Large intestine (tissue), 3 donors: ENCODE data around the gene CPEB2. TPM values are rescaled to one million over a fixed set of nuclear protein-coding genes. Genes with fewer than 3 reads are reported as not detected.
A peak's percentile ranks its signal among the peaks of the same experiment; 100 is the strongest.

Experiments
- DNase-seq, 2 donors: peaks; one replicate each; pipeline versions ENCODE4 v3.0.0 to v3.0.0-alpha.2; 2013
- H3K27ac ChIP-seq: one replicate; pipeline ENCODE4 v1.5.1; 2013; ENCODE audit warnings: low read length
- H3K27me3 ChIP-seq: 2 replicates; pipeline ENCODE4 v1.6.1; 2013; ENCODE audit warnings: low read length; ENCODE audit not compliant: control insufficient read depth, insufficient read depth
- H3K36me3 ChIP-seq: 2 replicates; pipeline ENCODE4 v1.6.1; 2013; ENCODE audit warnings: low read length; ENCODE audit not compliant: control insufficient read depth, insufficient read depth
- H3K4me1 ChIP-seq: one replicate; pipeline ENCODE4 v1.6.1; 2013; ENCODE audit warnings: low read length; ENCODE audit not compliant: control insufficient read depth, insufficient read depth
- H3K4me3 ChIP-seq: one replicate; pipeline ENCODE4 v1.5.1; 2013; ENCODE audit warnings: low read length
- H3K9me3 ChIP-seq: one replicate; pipeline ENCODE4 v1.6.1; 2013; ENCODE audit warnings: mild to moderate bottlenecking, low read depth, low read length, moderate library complexity; ENCODE audit not compliant: control insufficient read depth
- WGBS: methylation state at CpG from one replicate; pipeline ENCODE4 v1.1.5; 2013; ENCODE audit warnings: low lambda C conversion rate; ENCODE audit not compliant: insufficient coverage; 5-methylcytosine and 5-hydroxymethylcytosine counted together
- polyA plus RNA-seq: library from polyadenylated mRNA; unstranded; fragments of 120-200 nt; gene quantifications from one replicate; pipeline ENCODE4 v1.2.1, GENCODE V29; 2013

Gene CPEB2
- polyA plus RNA-seq, 1 donor = 18.3 TPM

DNA sequence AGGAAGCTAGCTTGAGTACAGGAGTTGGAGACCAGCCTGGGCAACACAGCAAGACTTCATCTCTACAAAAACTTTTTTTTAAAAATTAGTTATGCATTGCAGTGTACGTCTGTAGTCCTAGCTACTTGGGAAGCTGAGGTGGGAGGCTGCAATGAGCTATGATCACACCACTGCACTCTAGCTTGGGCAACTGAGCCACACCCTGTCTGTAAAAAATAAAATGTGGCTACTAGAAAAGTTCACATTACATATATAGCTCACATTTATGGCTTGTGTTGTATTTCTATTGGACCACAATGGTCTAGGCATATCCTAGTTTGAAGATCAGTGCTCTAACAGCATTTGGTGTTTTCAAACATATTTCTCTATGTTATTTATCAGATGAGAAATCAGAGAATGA lies 11.8 kb upstream of the CPEB2 start:
- no CpG with 5 or more reads among the region's 1 CpG for WGBS
- no peak for DNase-seq
- no peak overlapping the region for H3K27ac ChIP-seq
- H3K4me3 ChIP-seq = no peak overlapping the region
- H3K27me3 ChIP-seq = no peaks in the 10 kb centered on the region
- no peaks in the 10 kb centered on the region for H3K36me3 ChIP-seq
- no peaks in the 10 kb centered on the region for H3K9me3 ChIP-seq
- H3K4me1 ChIP-seq = no peaks in the 10 kb centered on the region

- Histone ChIP-seq H3K9me3 (no peaks in the 10 kb centered on the region), H3K27ac (no peak overlapping the region), H3K4me1 (no peaks in the 10 kb centered on the region), H3K27me3 (no peaks in the 10 kb centered on the region), H3K36me3 (no peaks in the 10 kb centered on the region), H3K4me3 (no peak overlapping the region)
- no peak for DNase-seq
- no CpG with 5 or more reads among the region's 3 CpGs for WGBS
Observed at GRCh38 chr4:14994242-14994641, 8.0 kb upstream of the CPEB2 start.

DNA sequence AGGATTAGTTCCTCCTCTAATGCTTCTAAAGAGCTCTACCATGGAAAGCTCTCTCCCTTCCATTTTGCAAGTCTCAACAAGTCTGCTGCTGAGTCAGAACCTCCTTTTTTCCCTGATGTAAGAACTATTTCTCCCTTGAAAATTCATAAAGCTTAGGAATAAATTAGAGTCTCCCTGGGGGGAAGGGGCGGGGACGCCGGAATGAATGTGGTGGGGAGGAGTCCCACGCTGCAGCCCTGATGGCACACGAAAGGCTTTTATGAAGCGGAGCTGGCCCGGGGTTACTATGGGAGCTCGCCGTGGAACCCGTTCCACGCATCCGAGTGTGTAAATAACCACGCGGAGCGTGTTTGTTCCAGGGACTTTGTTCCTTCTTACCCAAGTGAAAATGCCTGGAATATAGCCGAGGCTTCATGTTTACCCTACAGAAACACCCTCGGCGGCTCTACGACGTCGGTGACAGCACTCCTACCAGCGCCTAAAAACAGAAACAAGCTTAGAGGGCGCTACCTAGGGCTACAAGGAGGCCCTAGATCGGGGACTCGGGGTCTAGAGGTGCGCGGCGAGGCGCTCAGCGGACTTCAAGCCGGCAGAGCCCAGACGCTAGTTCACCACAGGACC lies 923 bp upstream of the CPEB2 start:
- H3K27ac ChIP-seq = peak overlapping the region; percentile 100
- no peaks in the 10 kb centered on the region for H3K9me3 ChIP-seq
- WGBS = no CpG with 5 or more reads among the region's 32 CpGs
- peaks cover 1% of the 10 kb centered on the region for H3K4me1 ChIP-seq
- H3K36me3 ChIP-seq = no peaks in the 10 kb centered on the region
- H3K27me3 ChIP-seq = no peaks in the 10 kb centered on the region
- peak; percentile 52 to 83 for DNase-seq
- H3K4me3 ChIP-seq = peak overlapping the region; percentile 92

DNA sequence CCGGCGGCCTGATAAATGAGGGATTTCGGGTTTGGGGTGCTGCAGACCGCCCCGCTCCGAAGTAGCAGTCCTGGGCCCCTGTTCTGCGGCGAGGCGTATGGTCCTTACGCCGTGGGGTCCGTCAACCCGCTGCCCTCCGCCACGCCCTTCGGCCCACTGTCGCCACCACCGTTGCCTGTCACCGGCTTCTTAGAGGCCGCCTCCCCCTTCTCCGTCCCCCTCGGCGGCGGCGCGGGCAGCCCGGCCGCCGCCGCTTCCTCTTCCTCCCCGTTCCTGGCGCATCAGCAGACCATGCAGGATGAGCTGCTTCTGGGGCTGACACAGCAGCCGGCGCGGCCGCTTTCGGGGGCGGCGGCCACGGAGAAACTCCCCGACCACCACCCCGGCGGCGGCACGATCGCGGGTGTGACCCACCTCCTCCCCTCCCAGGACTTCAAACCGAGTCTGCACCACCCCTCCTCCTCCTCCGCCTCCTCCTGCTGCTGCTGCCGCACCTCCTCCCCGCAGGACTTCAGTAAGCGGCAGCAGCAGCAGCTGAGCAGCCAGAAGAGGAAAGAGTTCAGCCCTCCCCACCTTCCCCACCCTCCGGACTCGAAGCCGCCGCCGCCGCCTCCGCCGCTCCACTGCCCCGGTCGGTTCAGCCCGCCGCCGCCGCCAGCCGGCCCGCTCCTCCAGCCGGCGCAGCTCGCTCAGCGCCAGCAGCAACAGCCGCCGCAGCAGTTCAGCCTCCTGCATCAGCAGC lies 549 bp downstream of the CPEB2 start:
- DNase-seq = peak; percentile 63 to 86
- Histone ChIP-seq H3K9me3 (no peaks in the 10 kb centered on the region), H3K27ac (peak overlapping the region; percentile 100), H3K27me3 (no peaks in the 10 kb centered on the region), H3K36me3 (peaks cover 3% of the 10 kb centered on the region), H3K4me1 (peaks cover 3% of the 10 kb centered on the region), H3K4me3 (peak overlapping the region; percentile 98)
- WGBS = no CpG with 5 or more reads among the region's 74 CpGs

DNA sequence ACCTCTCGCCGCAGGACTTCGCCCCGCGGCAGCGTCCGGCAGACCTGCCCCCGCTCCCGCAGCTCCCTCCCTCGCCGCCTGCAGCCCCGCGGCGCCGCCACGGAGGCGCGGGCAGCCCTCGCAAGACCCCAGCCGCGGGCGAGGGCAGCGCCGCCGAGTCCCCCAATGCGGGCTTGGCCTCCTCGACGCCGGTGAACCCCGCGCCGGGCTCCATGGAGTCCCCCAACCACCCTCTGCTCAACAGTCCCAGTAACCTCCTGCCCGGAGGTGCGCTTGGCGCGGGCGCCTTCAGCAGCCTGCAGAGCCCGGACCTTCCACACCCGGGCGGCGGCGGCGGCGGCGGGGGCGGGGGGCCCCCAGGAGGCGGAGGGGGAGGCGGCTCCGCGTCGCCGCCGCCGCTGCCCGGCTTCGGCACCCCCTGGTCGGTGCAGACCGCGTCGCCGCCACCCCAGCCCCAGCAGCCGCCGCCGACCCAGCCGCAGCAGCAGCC lies 1.2 kb downstream of the CPEB2 start:
- H3K27ac ChIP-seq = peak overlapping the region; percentile 100
- DNase-seq = peak; percentile 56 to 83
- H3K36me3 ChIP-seq = peaks cover 6% of the 10 kb centered on the region
- H3K4me1 ChIP-seq = peaks cover 3% of the 10 kb centered on the region
- no CpG with 5 or more reads among the region's 65 CpGs for WGBS
- H3K9me3 ChIP-seq = no peaks in the 10 kb centered on the region
- H3K27me3 ChIP-seq = no peaks in the 10 kb centered on the region
- H3K4me3 ChIP-seq = peak overlapping the region; percentile 98

DNA sequence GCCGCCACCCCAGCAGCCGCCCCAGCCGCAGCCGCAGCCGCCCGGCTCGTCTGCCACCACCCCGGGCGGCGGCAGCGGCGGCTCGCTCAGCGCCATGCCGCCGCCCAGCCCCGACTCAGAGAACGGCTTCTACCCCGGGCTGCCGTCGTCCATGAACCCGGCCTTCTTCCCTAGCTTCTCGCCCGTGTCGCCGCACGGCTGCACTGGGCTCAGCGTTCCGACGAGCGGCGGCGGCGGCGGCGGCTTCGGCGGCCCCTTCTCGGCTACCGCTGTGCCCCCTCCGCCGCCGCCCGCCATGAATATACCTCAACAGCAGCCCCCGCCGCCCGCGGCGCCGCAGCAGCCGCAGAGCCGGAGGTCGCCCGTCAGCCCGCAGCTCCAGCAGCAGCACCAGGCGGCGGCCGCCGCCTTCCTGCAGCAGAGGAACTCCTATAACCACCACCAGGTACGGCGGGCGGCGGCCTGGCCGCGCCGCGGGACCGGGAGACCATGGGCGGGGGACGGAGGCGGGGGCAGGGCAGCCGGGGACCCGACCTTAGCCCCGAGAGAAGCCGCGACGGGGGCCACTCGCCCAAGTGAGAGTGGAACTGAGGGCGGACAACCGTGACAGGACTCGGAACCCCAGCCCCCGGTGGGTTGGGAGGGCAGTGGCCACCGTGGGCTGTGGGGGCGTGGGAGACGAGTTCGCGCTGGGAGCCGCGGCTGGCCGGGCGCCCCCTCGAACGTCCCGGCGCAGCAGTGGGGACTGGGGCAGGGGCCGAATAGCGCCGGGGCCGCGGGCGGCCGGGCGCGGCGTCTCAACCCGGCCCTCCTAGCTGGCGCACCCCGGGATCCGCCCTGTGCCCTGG lies 1.8 kb downstream of the CPEB2 start:
- Histone ChIP-seq H3K27me3 (no peaks in the 10 kb centered on the region), H3K36me3 (peaks cover 6% of the 10 kb centered on the region), H3K9me3 (no peaks in the 10 kb centered on the region), H3K4me1 (peaks cover 3% of the 10 kb centered on the region), H3K4me3 (peak overlapping the region; percentile 90), H3K27ac (peak overlapping the region; percentile 98)
- no CpG with 5 or more reads among the region's 109 CpGs for WGBS
- DNase-seq = peak; percentile 23 to 69

GRCh38 chr4:15004739-15005301 lies 2.5 kb downstream of the CPEB2 start:
- WGBS = no CpG with 5 or more reads among the region's 43 CpGs
- peaks cover 3% of the 10 kb centered on the region for H3K4me1 ChIP-seq
- peak overlapping the region; percentile 90 for H3K4me3 ChIP-seq
- H3K27ac ChIP-seq = peak overlapping the region; percentile 98
- no peaks in the 10 kb centered on the region for H3K9me3 ChIP-seq
- peak; percentile 70 to 86 for DNase-seq
- no peaks in the 10 kb centered on the region for H3K27me3 ChIP-seq
- H3K36me3 ChIP-seq = peaks cover 6% of the 10 kb centered on the region

- WGBS = 50% methylated on average over 1 of the region's 4 CpGs
- peak in 1 of 2 donors; percentile 3 for DNase-seq
- peaks cover 3% of the 10 kb centered on the region for H3K4me1 ChIP-seq
- H3K9me3 ChIP-seq = no peaks in the 10 kb centered on the region
- H3K36me3 ChIP-seq = peaks cover 10% of the 10 kb centered on the region
- H3K4me3 ChIP-seq = peak overlapping the region; percentile 90
- no peaks in the 10 kb centered on the region for H3K27me3 ChIP-seq
- H3K27ac ChIP-seq = peak overlapping the region; percentile 98
Observed at GRCh38 chr4:15005474-15006115, 3.3 kb downstream of the CPEB2 start.

- WGBS = 53% methylated on average over 2 of the region's 2 CpGs
- Histone ChIP-seq H3K9me3 (no peaks in the 10 kb centered on the region), H3K4me3 (no peak overlapping the region), H3K36me3 (peaks cover 15% of the 10 kb centered on the region), H3K27ac (no peak overlapping the region), H3K4me1 (peaks cover 3% of the 10 kb centered on the region), H3K27me3 (no peaks in the 10 kb centered on the region)
- DNase-seq = no peak
Observed at GRCh38 chr4:15006416-15007024, 4.2 kb downstream of the CPEB2 start.
